Retinal pigment epithelial cell (primary cell): ENCODE results near the gene KCNMB2.

Source experiments
- DNase-seq: peaks from one replicate; pipeline ENCODE4 v3.0.0-alpha.2; 2010; ENCODE audit warnings: low read depth
- H3K4me3 ChIP-seq: 2 replicates; pipeline ENCODE4 v1.5.1; 2011; ENCODE audit warnings: mild to moderate bottlenecking, low read length, control low read depth, moderate library complexity
- CTCF ChIP-seq: conservative IDR thresholded peaks from 2 replicates; pipeline ENCODE4 v1.5.1; 2011; ENCODE audit warnings: low read depth, low read length, control low read depth, inconsistent platforms

Gene KCNMB2

GRCh38 chr3:178676077-178676476 is 139.8 kb downstream of the KCNMB2 start:
- H3K4me3 ChIP-seq, result no peak overlapping the region
- TF ChIP-seq CTCF, result no peak
- DNase-seq, result no peak

- H3K4me3 ChIP-seq, result no peak overlapping the region
- TF ChIP-seq CTCF, result no peak
- DNase-seq, result no peak
Observed at GRCh38 chr3:178676942-178677790, 140.9 kb downstream of the KCNMB2 start.

GRCh38 chr3:178677961-178678360 is 141.7 kb downstream of the KCNMB2 start:
- no peak overlapping the region for H3K4me3 ChIP-seq

GRCh38 chr3:178680037-178680436 is 143.8 kb downstream of the KCNMB2 start:
- TF ChIP-seq CTCF, result no peak
- no peak overlapping the region for H3K4me3 ChIP-seq
- DNase-seq, result no peak

More at GRCh38 chr3:178677961-178678360, 141.7 kb downstream of the KCNMB2 start:
- no peak for TF ChIP-seq CTCF
- no peak for DNase-seq

GRCh38 chr3:178680489-178680888 is 144.3 kb downstream of the KCNMB2 start:
- DNase-seq, result no peak
- no peak for TF ChIP-seq CTCF
- no peak overlapping the region for H3K4me3 ChIP-seq

GRCh38 chr3:178684881-178685590 is 148.8 kb downstream of the KCNMB2 start:
- DNase-seq, result no peak
- TF ChIP-seq CTCF, result no peak
- no peak overlapping the region for H3K4me3 ChIP-seq

- H3K4me3 ChIP-seq, result no peak overlapping the region
- TF ChIP-seq CTCF, result no peak
- no peak for DNase-seq
Observed at GRCh38 chr3:178685591-178685906, 149.3 kb downstream of the KCNMB2 start.
